Measurements from ENCODE around the gene MOB3C.

Gene MOB3C

DNA sequence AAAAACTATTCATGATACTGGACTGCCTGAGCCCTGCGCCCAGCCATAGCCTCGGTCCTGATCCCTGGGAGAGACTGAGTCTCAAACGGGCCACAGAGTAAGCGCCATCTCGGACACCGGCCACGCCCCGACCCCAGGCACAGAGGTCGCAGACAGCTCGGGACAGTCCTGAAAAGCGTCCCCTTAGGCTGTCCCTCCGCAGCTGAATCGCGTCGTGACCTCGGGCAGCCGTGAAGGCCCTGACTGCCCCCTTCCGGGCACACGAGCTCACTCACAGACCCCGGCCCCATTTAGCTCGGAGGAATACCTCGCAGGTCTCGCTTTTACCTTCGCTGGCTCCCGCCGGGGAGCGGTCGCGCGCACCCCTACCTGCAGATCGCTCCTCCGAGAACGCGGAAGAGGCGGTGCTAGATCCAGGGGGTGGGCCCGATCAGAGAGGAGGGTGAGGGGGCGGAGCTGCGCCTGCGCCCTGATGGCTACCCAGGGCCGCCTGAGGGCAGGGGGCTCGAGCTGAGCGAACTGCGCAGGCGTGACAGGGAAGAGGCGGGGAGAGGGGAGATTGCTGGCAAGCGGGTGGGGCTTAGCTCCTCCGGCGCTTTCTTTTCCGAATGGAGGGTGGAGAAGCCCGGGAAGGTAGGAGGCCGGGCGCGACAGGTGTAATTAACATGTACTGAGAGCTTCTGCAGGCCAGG lies 12.6 kb downstream of the MOB3C start, which contains the start of gene MKNK1:
TSS of gene MKNK1 (minus strand) at position 411 of the 692 bp plus-strand sequence. CDS start 20,941 bp downstream, outside the sequence.
- peak; percentile 96 to 99 (median 98) for DNase-seq

GRCh38 chr1:46603481-46603857 lies 13.1 kb downstream of the MOB3C start:
- peak in 1 of 5 experiments; percentile 19 for DNase-seq

GRCh38 chr1:46601257-46602007 lies 15.2 kb downstream of the MOB3C start:
- DNase-seq = no peak

GRCh38 chr1:46599059-46599970 lies 17.3 kb downstream of the MOB3C start:
- DNase-seq = peak in 1 of 5 experiments; percentile 59

DNA sequence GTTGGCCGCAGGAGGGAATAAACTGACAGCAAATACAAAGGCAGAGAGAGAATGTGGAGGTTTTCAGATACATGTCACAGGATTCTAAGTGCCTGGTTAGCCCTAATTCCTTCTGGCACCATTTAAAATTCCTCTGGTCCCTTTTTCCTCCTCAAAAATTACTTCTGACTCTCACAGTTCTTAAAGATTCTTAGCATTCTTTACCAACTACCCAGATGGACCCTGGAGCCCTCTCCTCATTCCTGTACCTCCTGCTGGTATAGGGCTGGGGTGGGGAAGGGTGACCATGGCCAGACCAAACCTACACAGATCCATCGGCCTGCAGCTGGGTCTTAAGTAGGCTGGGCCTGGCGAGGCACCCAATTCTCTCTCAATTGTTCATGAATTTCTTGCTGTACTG lies 19.8 kb downstream of the MOB3C start:
- no peak for DNase-seq

DNA sequence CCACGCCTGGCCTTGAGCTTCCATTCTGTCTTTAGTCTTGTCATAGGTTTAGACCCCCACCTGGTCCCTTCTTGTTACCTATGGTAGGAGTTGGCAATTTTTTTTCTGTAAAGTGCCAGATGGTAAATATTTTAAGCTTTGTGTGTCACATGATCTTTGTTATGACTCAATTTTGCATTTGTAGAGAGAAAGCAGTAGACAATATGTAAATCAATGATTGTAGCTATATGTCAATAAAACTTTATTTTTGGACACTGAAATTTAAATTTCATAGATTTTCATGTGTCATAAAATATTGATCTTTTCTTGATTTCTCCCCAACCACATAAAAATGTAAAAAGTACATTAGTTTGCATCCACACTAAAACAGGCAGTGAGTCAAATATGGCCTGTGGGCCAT lies 20.6 kb downstream of the MOB3C start:
- no peak for DNase-seq

DNA sequence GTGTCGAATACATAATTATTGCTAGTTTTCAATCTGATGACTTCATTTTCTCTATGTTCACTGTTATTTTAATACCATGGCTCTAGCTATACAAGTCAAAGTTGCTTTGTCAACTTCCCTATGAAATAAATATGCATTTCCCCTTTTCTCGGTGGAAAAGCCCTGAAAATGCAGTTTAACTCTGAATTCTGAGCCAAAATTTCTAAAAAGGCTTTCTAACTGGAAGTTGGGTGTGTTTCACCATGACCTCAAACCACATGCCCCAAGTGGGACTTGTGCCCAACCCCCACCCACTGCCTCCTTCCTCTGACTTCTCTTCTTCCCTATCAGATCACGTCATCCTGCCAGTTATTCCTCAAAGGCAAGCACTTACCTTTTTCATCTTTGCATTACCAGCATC lies 21.5 kb downstream of the MOB3C start:
- DNase-seq = peak in 1 of 5 experiments; percentile 33

DNA sequence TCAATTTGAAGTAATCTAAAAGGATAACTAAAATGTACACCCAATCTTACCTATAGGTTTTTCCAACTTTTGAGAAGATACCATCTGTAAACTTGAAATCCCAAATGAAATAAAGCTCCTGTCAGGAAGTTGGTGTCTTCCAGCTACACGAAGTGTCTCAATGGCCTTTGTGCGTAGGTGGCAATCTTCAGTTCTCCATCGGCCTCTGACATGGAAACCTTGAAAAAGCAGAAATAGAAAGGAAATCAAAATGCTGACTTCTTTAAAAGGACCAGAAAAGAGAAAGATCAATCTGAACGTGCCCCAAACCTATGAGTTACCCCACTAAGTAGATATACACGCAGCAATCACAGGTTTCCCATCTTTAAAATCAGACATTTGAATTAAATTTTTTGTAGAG lies 22.5 kb downstream of the MOB3C start:
- DNase-seq = no peak

GRCh38 chr1:46592823-46593222 lies 23.8 kb downstream of the MOB3C start:
- no peak for DNase-seq

GRCh38 chr1:46589529-46589928 lies 27.1 kb downstream of the MOB3C start:
- no peak for DNase-seq

GRCh38 chr1:46587069-46587468 lies 29.5 kb downstream of the MOB3C start:
- no peak for DNase-seq

DNA sequence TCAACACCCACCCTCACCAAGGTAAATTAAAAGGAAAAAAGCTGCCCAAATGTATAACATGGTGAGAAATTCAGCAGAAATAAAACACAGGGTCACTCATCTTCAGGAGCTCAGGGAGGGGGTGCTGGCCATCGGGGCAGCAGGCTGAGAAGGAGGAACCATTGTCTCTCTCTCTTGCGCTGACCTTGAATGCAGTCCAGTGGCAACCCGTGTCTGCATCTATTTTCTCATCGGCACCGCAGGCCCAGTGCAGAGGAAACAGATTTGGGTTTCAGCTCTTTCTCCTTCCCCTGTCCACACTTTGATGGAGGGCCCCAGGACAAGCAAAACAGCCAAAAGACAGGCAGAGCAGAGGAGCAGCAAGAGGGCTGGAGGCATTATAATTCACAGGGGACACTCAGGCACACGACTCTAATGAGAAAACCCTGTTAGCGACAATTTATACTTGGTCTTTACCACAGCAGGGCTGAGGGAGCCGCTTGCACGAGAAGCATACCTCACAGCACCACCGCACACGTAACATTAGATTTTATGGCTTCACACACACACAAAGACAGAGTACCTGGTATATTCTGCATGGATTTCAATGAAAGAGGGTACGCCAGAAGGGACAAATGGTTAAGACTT lies 31.2 kb downstream of the MOB3C start:
- no peak for DNase-seq

DNA sequence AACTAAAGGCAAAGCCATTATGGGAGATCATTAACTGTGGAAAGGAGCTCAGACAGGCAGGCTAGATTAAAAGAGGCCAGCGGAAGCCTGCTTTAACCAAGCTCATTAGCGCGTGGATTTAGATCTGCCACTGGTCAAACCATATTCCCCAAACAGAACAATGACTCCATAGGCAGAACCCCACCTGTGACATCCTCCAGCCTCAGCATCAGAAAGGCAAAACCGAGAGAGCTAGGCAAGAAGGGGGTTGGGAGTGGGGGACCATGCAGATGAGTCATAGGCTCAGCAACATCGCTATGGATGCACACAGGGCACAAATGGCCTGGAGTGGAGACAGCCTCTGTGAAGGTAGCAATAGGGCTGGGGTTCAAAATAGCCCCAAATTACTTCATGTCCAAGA lies 33.1 kb downstream of the MOB3C start:
- no peak for DNase-seq

DNA sequence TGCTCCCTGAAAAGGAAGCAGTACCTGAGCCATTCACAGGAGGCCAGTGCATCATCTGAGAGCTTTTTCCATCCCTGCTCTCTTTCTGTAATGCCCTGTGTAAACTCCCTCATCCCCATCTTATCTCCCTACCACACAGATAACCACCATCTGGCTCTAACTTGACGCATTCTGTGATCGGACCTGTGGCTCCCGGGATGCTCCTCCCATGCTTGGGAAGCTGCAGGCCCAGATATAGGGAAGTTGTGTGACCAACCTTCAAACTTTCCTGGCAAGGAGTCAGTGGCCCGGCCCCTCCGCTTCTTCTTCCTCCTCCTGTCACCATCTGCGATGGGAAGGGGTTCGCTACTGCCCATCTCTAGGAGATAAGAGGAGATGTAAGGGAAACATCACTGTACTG lies 33.6 kb downstream of the MOB3C start:
- DNase-seq = no peak

DNA sequence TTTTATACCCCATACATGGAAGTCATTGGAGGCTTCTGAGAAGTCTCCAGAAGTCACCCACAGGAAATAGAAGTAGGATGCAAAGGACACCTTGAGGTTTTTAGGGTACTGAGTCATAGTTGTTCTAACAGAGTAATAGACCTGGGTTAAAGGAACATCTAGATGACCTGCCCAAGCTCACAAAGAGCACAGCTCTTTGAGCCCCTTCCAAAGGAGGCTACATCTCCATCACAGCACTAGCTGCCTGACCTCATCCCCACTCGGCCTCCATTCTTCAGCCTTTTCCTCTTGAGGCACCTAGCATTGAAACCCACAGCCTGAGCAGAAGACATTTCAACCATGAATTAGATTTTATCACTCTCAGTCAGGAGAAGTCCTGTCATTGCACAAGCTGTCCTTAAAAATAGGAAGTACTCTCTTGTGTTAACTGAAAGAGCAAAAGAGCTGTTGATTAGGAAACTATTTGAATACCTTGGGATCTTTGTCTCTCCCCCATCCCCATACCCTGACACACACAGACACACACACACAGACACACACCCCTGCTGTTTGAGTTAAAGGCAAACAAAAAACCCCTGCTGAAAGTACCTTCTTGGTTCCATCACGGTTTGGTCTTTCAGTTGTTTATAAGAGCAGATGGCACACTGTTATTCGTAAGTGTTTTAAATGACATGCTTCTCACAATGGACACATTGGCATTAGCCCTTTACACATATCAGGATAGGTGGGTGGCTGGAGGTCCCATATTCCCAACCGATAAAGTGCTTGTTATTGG lies 34.7 kb downstream of the MOB3C start:
- peak in 2 of 5 experiments; percentile 43 to 87 for DNase-seq

DNA sequence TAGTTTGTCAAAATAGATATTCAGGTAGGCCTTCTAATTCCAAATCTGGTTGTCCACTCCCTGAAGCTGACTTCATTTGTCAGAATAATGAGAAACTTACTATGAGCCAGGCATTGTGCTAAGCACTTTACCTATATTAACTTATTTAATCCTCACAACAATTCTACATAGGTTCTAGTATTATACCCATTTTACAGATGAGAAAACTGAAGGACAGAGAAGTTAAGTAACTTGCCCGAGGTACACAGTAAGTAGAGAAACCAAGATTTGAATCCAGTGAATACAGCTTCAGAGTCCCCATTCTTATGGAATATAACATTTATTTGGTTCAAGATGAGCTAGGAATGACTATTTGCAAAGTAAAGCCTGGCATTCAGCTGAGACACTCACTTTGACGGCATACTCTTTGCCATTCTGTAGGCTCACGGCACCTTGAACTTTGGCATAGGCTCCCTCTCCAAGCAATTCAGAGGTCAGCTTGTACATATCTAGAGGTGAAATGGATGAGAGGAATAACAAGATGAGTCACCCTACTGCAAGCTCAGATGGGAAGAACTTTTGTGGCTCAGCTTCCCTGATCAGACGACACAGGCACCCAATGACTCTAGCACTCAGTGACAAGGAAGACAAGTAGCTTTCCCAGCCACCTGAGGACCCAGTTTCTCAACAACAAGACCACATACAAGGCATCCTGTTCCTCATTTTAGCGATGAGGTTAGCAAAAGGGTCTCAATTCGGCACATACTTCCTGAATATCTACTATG lies 36.3 kb downstream of the MOB3C start:
- DNase-seq = no peak

- DNase-seq = peak in 1 of 5 experiments; percentile 86
Observed at GRCh38 chr1:46577671-46578070, 38.9 kb downstream of the MOB3C start.

DNA sequence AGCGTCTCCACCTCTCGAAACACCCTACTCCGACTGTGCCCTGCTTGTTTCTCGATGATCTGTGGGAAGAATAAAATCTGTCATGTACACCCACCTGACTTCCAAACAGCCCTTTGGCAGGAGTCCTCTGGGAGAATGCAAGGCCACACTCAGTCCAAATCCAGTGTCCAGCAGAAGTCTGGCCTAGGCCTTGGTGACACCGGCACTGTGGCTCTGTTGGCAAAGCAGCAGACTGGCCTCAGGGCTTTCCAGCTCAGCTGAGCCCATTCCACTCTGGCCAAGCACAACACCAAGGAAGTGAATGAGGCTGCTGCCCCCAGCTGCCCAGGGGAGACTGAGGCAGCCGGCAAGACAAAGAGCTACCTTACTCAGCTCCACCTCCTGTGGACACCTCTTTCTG lies 40.0 kb downstream of the MOB3C start:
- no peak for DNase-seq

GRCh38 chr1:46575778-46576177 lies 40.8 kb downstream of the MOB3C start:
- no peak for DNase-seq

DNA sequence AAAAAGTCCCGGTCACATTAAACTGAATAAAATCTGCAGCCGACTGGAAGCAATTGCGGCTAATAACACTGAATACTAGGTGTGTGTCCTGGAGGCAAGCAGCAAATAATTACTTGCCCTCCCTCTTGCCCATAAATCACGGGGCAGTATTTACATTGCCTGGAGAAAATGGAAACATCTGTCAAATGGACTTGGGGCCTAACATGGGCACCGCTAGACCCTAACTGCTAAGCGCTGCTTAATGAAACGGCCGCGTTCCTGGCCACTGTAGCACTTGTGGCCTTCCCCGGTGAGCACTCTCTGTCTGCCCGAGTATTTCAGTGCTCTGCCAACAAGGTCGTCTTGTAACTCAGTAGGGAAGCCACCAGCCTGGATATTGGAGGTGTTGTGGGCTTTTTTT lies 41.3 kb downstream of the MOB3C start:
- no peak for DNase-seq

DNA sequence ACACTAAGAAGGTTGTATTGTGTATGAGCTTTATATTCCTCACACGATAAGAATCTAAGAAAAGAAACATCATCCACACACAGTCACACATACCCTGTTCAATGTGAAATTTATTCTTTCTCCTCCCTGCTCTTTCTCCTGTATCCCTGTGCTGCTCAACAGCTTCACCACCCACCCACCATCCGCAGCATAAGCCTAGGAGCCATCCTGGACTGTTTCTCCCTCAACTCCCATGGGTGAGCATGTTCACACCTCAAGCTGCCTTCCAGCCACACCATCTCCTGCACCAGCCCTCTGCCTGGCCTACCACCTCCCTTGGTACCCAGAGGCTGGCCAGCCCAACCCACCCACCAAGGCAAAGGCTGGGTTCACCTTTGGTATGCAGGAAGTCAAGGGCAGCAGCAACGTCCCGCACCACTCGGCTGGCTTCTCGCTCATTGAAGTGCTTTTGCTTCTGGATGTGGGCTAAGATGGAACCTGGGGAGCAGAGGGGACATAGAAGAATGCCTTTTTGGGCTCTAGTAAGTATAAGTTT lies 44.9 kb downstream of the MOB3C start:
- no peak for DNase-seq

Measured in T-helper 2 cell (primary cell).